ENCODE measurements around the gene RAB19. TPM values are rescaled to one million over a fixed set of nuclear protein-coding genes. Genes with fewer than 3 reads are reported as not detected.
A peak's percentile ranks its signal among the peaks of the same experiment; 100 is the strongest.

The RAB19 gene
- total and polyA plus RNA-seq, 9 of the 15 experiments (the other 6 are each of a cell fraction or from before 2014, with no cell fraction given), result not detected

DNA sequence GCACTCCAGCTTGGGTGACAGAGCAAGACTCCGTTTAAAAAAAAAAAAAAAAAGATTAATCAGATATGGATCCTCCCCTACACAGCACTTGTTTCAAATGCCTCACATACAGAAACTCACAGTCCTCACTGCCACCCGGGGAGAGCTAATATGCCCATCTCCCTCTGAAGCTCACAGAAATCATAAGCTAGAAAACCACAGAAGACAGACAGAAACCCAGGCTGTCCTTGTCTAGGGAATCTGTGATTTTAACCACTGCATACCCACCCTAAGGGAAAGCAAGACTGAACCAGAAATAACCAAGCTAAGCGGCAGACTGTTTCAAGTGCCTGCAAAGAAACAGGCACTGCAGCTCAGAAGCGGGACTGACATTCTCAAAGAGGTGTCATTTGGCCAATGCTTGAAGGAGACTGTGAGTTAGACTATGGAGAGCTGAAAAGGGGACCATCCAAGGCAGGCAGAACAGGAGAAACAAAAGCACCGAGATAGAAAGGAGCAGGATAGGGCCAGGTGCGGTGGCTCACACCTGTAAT is 43.1 kb upstream of the RAB19 start:
- Histone ChIP-seq H3K4me3 (no peak overlapping the region), H4K20me1 (replicated peaks; ENCODE audit: control insufficient read depth, insufficient read depth, low read length) (no peaks in the 10 kb centered on the region), H3K27ac (ENCODE audit: extremely low read depth, low read depth, low read length) (no peak overlapping the region), H3K36me3 (ENCODE audit: control insufficient read depth, insufficient read depth, low read length) (peaks cover 40% of the 10 kb centered on the region), H3K9ac (ENCODE audit: insufficient read depth in 1 of 2, low read depth in 2 of 2, low read length in 2 of 2) (peak overlapping the region in 1 of 2 experiments; percentile 18; a peak in 1 of 4 replicates), H3K9me3 (replicated peaks; ENCODE audit: control insufficient read depth, insufficient read depth, low read depth, low read length) (no peaks in the 10 kb centered on the region), H3K27me3 (ENCODE audit: control insufficient read depth in 2 of 2, insufficient read depth in 2 of 2, low read length in 2 of 2) (no peaks in the 10 kb centered on the region), H3K4me1 (replicated peaks in 1 of 2; ENCODE audit: control insufficient read depth in 2 of 2, insufficient read depth in 2 of 2, low read length in 2 of 2) (peaks cover 3 to 7% of the 10 kb centered on the region in 2 experiments; a peak in 4 of 5 replicates), H3K9me1 (ENCODE audit: control insufficient read depth, insufficient read depth, low read length) (no peaks in the 10 kb centered on the region), H3K79me2 (ENCODE audit: control insufficient read depth, insufficient read depth, low read length) (no peaks in the 10 kb centered on the region), H2AFZ (ENCODE audit: low read depth, low read length) (no peak overlapping the region), H3K4me2 (ENCODE audit: insufficient read depth, low read length) (no peak overlapping the region)
- no peak for FAIRE-seq
- in situ Hi-C loops (cut with MboI) (no loop called here), intact Hi-C loops (cut with micrococcal nuclease) (no loop called here)
- TF ChIP-seq ZNF384 (IDR thresholded peaks at IDR 0.05; ENCODE audit: low read depth, low read length) (peak; percentile 50; the same call in 1 of the 2 replicates), ZFP36 (IDR thresholded peaks at IDR 0.05; ENCODE audit: low read depth, low read length, partially characterized antibody) (peak; percentile 68), PHF20 (IDR thresholded peaks at IDR 0.05; ENCODE audit: partially characterized antibody) (no peak), NFE2 (IDR thresholded peaks at IDR 0.05; ENCODE audit: low read depth) (no peak), HIVEP1 (CRISPR knock-in tag; IDR thresholded peaks at IDR 0.05) (no peak), KLF16 (IDR thresholded peaks at IDR 0.05) (no peak), GATAD2A (IDR thresholded peaks at IDR 0.05) (no peak), NRF1 (conservative IDR thresholded peaks at IDR 0.05 in 1 of 2, IDR thresholded peaks at IDR 0.05 in 1 of 2) (no peak)
- POLR2A ChIA-PET, result interaction anchor here (0.7 to 1.6 kb wide), 4 partner anchors 10 to 622 kb away, joined by 3 to 5 read pairs (median 3); no protein-coding TSS in a partner anchor
- no peak for DNase-seq (ENCODE audit: extremely low read depth in 1 of 4, low spot score in 3 of 4)
- no TSS peak for BruUV-seq (replicated peaks)
- ATAC-seq, result peak; percentile 39
- 67% methylated on average over 5 of the region's 6 CpGs for WGBS (ENCODE audit: insufficient coverage, low coverage, missing lambda C conversion rate)
- CTCF ChIA-PET (ENCODE audit: low intra/inter-chr PET ratio), result no interaction called here
